CD4-positive, alpha-beta T cell treated with Interleukin-4 for 4 hours (primary cell): Measurements from ENCODE around the gene CADM1.

Source experiments
- DNase-seq: peaks from one replicate; pipeline ENCODE4 v3.0.0-alpha.2; 2020

The CADM1 gene

DNA sequence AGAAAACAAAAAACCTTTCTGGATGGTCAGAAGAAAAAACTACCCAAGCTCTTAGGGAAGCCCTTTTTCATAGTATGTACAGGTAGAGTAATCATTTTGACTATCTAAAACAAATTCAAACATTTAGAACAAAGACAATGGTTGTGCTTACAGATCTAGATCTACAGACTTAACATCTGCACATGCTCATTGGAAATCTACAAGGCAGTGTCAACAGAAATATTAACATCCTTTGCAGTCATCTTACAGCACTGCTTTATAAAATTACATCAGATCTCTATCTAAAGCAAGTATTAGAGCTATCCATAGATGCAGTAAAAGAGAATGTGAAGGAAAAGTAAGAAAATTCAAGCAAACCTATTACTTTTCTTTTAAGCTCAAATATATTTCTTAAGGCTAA is 110.3 kb downstream of the CADM1 start:
- no peak for DNase-seq

GRCh38 chr11:115391598-115391997 is 112.6 kb downstream of the CADM1 start:
- DNase-seq = no peak

DNA sequence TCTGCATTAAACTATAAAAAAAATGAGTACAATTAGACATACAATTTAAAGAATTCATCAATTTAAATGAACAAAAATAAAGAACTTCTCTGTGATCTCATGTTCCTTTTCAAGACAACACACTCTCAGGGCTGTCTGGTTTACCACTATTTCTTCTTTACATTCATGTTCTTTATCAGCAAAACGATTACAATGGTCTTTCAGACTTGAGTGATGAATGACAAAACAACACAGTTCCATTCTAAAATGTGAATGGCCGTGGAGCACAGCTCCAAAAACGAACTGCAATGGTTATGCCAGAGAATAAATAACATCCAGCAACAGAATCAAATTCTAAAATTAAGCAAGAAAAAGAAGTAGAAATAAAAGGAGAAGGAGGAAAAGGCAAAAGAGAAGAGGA is 113.1 kb downstream of the CADM1 start:
- DNase-seq = no peak

DNA sequence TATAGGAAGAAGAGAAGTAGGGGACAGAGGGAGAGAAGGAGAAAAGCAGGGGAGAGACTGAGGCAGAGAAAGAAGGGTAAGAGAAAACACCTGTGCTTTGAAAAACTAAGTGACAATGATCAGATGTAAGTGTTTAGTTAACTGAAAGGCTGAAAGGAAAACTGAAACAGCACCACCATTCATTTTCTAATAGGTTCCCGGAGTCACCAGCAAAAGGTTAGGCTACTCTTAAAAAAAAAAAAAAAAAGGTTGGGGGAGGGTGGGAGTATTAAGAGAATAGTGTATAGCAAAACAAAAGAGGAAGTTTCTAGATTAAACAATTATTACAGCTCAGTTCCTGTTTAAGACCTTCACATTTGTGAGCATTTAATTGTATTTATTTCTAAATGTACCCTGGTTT is 113.8 kb downstream of the CADM1 start:
- no peak for DNase-seq

DNA sequence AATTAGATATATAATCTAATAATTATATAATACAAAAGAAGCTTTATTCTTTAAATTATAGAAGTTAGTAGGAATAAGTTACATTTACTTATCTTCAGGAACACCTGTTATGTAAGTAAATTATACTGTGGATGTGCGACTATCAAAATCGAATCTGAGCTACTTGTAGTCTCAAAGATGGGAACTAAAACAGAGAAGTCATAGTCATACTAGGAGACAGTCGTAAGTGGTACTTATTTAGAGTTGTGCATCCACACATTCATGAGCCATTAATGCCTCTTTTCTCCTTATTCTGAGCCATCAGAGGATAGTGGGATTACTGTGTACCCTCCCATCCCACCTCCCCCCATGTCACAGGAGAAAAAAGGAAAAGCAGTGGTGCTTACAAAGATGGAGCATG is 114.4 kb downstream of the CADM1 start:
- no peak for DNase-seq

- no peak for DNase-seq
Observed at GRCh38 chr11:115385226-115385625, 119.0 kb downstream of the CADM1 start.

- no peak for DNase-seq
Observed at GRCh38 chr11:115384236-115384635, 120.0 kb downstream of the CADM1 start.

DNA sequence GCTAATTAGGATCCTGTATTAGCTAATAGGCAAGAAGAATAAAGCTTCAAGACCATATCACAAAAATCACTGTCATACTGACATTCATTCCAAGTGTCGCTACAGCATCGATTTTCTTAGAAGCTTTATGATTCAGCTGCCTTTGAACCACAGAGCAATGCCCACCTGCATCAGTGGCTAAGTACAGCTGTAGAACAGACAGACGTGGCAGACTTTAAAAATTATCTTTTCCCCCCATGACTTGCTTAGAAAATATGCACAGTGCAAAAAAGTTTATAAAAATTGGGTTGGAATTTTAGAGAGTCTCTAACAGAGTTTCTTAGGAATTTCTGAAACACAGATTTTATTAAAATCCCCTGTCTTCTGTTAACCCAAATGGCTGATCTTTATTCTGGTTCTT is 120.8 kb downstream of the CADM1 start:
- DNase-seq = no peak

DNA sequence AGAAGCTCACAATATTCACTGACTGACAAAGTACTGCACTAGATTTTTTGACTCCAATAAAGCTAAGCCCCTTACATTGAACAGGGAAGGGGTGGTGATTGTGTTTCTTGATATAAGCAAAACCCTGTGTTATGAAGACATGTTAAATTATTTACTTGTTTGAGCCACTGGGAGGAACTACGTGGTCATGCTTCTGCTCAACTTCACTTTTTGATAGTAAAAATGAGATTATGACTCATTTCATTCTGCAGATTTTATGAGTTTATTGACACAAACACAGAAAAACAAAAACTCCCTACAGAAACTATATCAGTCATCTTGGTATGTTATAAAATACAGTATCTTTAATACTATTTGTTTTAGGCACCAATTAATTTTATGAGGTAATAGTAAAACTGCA is 124.7 kb downstream of the CADM1 start:
- no peak for DNase-seq

- DNase-seq = no peak
Observed at GRCh38 chr11:115378557-115378956, 125.7 kb downstream of the CADM1 start.

- no peak for DNase-seq
Observed at GRCh38 chr11:115377882-115378296, 126.3 kb downstream of the CADM1 start.

DNA sequence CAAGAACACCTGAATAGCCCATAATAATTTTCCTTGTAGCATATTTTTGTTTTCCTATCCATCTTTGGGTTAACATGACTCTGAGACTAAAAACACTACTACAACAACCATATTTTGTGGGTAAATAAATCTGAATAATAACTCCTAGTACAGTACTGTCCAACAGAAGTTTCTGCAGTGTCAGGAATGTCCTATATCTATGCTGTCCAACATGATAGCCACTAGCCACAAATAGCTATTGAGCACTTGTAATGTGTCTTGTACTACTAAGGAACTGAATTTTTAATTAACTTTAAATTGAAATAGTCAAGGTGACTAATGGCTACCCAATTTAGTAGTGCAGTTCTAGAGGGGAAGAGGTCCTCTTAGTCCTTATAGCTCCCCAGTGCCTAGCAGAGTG is 135.6 kb downstream of the CADM1 start:
- no peak for DNase-seq

DNA sequence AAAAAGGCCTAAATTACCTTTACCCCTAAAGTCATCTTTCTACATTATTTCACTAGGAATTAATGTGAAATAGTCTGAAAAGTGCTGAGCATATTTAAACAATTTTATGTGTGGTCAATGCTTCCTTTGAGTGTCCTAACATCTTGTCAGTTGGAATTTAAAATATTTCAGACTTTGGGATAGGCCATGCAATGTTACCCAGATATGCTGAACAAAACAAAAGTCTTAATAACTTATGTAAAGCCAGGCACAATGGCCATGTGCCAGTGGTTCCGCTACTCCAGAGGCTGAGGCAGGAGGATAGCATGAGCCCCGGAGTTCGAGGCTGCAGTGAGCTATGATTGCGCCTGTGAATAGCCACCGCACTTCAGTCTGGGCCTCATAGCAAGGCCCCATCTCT is 137.4 kb downstream of the CADM1 start:
- no peak for DNase-seq

DNA sequence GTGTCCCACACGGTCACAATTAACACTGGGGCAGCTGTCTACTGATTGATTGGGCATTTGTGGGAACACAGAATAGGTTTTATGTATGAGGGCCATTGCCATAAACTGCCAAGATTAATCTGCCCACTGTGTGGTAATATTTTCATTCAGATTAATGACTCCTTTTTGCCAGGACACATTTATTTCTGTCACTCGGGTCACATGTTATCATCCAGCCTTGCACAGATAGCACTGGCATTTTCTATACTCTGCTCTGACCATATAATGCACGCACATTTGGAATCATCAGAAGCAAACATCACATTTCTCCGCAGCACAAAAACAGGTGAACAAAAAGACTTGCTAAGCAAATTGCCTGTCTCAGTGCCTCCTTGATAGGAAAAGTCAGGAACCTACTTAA is 138.3 kb downstream of the CADM1 start:
- no peak for DNase-seq

- no peak for DNase-seq
Observed at GRCh38 chr11:115364896-115365295, 139.3 kb downstream of the CADM1 start.

GRCh38 chr11:115363921-115364320 is 140.3 kb downstream of the CADM1 start:
- no peak for DNase-seq

GRCh38 chr11:115363426-115363825 is 140.8 kb downstream of the CADM1 start:
- DNase-seq = no peak

DNA sequence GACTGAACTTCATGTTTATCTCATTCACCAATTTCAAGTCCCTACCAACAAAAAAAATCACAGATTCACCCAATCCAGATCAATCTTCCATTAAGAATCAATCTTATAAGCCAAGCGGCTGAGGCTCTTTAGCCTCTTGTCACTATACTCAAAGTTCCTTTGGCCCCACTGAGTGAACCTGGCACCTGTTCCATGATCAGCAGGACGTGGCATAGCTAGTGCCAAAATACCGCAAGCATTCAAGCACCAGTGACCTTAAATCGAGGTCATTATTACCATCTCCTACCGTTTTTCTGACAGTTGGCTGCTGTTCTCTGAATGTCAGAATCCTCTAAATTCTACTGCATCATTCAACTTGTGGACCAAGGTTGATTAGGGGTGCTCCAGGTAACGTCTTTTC is 141.2 kb downstream of the CADM1 start:
- no peak for DNase-seq

- no peak for DNase-seq
Observed at GRCh38 chr11:115361025-115361424, 143.2 kb downstream of the CADM1 start.

GRCh38 chr11:115360186-115360824 is 143.9 kb downstream of the CADM1 start:
- DNase-seq = no peak

- DNase-seq = no peak
Observed at GRCh38 chr11:115357066-115357465, 147.1 kb downstream of the CADM1 start.

GRCh38 chr11:115352805-115353485 is 151.3 kb downstream of the CADM1 start:
- no peak for DNase-seq

DNA sequence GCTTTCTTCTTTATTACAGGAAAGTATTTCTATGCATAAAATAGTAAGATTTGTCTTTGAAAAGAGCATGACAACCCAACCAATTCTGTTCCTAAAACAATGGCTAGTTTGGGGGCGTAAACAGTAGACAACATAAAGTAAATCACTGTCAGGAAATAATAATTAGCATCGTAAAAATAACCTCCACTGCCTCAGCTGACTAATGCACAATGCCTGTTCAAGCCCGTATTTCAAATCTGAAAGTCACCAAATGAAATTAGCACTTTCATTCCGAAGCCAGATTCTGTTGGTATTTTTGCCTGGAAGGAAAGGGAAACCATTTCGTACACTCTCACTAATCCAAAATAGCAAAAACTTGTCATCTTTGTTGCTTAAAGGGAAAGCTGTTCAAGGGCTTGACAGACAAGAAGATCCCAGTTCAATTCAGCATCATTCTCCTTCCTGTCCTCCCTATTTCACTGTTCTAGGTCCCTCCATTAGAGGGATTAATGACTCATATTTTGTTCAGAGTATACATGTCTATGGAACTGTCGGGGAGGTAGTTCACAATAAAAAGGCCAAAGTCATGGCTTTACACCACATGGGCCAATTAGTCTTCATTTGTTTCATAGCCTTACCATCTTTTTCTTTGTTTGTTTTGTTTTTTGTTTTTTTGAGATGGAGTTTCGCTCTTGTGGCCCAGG is 154.7 kb downstream of the CADM1 start:
- no peak for DNase-seq

GRCh38 chr11:115348416-115348815 is 155.8 kb downstream of the CADM1 start:
- no peak for DNase-seq
